ENCODE results near the gene P3H3.

Gene P3H3

DNA sequence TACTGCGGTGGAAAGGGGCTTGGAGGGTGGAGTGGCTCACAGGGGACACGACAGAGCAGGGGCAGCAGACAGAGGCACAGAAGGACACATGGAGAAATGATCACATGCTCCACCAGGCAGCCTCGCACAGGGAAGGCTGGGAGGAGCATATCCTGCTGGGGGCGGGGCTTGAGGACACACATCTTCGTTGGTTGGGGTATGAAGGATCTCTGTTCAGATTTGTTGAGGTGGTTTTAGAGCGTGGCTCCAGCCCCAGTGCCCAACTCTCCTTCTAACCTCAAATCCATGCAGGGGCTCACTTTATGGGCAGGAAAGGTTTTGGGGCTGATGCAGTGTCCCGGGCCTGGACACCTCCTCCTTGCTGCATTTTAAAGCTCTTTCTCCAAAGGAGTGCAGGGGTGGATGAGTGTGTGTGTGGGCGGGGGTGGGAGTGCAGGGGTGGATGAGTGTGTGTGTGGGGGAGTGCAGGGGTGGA, 733 bp upstream of the P3H3 start:
- DNase-seq (ENCODE audit: low read depth) = peak; percentile 87

DNA sequence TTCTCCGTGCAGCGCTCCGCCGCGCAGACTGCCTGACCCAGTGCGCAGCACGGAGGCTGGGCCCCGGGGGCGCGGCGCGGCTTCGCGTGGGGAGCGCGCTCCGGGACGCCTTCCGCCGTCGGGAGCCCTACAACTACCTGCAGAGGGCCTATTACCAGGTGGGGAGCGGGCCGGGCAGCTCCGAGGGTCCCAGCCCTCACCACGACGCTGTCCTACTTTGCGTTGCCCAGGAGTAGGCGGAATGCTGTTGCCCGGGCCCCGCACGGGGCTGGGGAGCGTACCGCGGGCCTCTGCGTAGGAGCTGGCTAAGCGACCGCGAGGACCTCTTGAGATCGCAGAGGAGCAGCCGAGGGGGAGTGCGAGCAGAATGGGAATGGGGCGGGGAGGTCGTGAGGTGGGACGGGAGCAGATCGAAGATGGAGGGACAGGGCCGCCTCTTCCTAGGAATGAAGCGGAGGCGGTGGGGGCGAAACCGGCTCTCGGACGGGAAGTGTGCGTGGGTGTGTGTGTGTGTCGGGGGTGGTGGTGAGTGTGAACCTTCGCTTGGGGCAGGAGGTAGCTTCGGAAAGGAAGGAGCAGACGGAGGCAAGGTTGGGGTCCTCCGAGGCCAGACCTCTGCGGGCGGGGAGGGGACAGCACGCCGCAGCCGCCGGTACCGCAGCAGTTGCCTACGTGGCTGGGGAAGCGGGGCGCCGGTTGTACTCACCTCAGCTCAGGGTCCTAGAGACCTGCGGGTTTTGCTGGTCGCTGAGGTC, 751 bp downstream of the P3H3 start:
- DNase-seq (ENCODE audit: low read depth) = peak; percentile 67

DNA sequence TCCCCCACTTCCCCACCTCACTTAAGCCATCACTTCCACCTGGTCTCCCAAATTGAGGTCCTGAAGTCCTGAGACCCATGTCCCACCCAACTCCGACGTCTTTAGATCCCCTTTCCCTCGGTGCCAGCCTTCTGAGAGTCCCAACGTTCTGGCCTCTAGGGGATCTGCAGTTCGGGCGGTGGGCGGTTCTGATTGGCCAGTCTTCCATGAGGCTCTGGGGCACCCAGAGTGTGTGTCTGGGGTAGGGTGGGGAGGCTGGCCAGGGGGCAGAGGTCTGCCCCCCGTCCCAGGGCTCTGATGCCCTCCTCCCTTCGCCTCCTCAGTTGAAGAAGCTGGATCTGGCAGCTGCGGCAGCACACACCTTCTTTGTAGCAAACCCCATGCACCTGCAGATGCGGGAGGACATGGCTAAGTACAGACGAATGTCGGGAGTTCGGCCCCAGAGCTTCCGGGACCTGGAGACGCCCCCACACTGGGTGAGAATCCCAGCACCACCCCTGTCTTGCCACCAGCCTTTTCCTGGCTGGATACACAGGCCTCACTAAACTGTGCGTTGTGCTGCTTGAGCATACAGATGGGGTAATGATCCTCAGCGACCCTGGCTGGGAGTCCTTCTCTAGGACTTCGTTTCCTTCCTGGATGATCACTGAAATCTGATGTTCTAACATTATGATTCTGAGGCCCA, 1.5 kb downstream of the P3H3 start:
- peak; percentile 68 for DNase-seq (ENCODE audit: low read depth)

DNA sequence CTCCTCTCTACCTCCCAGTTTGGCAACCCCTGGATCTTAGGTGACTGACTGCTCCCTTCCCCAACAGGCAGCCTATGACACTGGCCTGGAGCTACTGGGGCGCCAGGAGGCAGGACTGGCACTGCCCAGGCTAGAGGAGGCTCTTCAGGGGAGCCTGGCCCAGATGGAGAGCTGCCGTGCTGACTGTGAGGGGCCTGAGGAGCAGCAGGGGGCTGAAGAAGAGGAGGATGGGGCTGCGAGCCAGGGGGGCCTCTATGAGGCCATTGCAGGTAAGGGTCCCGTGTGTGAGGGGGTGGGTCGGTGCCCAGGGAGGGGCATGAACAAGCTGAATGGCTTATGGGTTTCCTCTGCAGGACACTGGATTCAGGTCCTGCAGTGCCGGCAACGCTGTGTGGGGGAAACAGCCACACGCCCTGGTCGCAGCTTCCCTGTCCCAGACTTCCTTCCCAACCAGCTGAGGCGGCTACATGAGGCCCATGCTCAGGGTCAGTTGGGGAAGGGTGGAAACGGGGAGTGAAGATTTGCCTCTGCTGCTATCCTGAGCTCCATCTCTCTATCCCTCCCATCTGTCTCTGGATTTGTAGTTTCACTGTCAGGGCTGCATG, 2.2 kb downstream of the P3H3 start:
- no peak for DNase-seq (ENCODE audit: low read depth)

DNA sequence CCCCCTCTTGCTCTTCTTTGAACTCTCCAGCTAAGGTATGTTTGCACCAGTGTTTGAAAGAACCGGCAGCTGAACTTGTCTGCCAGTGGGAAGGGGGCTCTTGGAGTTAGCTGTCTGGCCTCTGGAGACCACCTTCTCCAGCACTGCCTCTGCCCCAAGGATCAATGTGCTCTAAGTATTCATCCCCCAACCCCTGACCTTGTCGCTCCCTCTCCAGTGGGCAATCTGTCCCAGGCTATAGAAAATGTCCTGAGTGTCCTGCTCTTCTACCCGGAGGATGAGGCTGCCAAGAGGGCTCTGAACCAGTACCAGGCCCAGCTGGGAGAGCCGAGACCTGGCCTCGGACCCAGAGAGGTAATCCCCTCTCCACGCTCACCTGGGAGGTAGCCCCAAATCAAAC, 2.8 kb downstream of the P3H3 start:
- no peak for DNase-seq (ENCODE audit: low read depth)

DNA sequence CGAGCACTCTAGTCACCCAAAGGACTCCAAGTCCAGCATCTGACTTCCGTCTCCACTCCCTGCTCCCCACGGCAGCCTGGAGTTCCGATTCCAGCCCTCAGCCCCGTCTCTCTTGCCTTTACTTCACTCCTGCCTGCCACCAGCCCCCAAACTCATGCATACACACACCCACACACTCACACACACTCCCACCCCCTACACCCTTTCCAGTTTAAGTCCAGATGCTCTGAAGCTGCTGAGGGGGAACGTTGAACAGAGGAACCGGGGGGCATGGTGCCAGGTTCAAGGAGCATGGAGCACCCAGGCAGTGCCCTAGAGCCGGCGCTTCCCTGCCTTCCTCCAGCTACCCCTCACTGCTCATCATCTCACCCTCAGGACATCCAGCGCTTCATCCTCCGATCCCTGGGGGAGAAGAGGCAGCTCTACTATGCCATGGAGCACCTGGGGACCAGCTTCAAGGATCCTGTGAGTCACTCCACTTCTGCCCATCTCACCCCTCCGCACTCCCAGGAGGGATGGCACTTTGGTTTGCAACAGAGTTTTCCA, 3.3 kb downstream of the P3H3 start:
- DNase-seq (ENCODE audit: low read depth) = no peak

DNA sequence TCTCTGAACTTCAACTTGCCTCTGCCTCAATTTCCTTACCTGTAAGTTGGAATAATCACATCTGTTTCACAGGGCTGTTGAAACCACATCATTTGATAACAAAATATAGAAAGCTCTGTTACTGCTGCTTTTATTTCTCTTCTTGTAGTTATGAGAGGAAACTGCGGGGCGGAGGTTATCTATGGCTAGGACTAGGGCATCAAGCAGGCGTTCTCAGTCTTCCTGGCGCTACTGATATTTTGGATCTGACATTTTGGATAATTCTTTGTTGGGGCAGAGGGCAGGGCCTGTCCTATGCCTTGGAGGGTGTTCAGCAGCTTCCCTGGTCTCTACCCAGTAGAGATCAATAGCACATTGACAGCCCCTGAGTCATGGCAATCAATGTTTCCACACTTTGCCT, 3.9 kb downstream of the P3H3 start:
- no peak for DNase-seq (ENCODE audit: low read depth)

DNA sequence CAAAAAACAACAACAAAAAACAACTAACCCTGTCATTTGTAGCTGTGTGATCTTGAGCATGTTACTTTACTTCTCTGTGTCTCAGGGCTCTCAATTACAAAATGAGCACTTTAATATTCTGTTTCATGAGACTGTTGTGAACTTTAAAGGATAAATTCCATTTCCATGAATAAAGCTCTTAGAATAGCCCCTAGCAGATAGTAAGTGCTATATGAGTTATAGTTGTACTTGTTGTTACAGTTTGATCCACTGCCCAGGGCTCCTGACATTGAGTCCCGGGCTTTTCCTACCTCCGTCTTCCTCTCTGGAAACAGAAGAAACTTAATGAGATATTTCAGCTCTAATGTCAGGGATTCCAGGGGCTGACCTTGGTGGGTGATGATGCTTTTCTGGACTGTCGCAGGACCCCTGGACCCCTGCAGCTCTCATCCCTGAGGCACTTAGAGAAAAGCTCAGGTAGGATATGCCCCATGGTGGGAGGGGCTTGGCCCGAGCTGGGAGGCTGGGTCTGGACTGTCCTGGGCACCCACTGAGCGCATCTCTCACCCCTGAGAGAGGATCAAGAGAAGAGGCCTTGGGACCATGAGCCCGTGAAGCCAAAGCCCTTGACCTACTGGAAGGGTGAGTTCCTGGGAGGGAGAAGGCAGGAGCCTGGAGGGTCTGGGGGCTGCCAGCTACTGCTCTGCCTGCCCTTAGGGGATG, 5.1 kb downstream of the P3H3 start:
- peak; percentile 57 for DNase-seq (ENCODE audit: low read depth)

DNA sequence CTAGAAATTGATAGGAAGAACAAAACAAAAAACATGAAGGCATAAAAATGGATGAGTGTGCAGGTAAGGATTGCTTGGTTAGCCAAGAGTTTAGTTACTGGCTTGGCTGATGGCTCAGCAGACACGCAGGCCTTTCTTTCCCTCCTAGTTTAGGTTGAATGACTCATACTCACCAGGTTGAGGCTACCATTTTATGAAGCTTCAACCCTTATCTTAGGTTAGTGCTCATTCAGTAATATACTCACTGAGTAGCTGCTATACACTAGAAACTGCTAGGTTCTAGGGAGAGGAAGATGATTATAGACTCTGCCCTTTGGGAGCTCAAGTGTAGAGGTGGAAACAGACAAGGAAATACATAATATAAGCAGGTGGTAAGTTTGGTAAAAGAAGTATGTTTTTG, 6.0 kb downstream of the P3H3 start:
- no peak for DNase-seq (ENCODE audit: low read depth)

DNA sequence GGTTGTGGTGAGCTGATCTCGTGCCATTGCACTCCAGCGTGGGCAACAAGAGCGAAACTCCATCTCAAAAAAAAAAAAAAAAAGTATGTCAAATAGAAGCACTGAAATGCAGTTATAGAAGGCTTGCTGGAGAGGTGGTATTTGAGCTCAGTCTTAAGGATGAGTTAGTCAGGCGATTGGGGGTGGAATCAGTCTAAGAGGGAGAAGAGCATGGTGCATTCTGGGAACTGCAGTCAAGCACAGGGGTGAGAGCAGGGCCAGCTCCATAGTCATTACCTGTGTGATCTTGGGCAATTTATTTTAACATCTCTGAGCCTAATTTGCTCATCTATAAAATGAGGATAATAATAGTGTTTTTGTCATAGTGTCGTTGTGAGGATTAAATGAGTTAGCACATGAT, 6.7 kb downstream of the P3H3 start:
- DNase-seq (ENCODE audit: low read depth) = no peak

DNA sequence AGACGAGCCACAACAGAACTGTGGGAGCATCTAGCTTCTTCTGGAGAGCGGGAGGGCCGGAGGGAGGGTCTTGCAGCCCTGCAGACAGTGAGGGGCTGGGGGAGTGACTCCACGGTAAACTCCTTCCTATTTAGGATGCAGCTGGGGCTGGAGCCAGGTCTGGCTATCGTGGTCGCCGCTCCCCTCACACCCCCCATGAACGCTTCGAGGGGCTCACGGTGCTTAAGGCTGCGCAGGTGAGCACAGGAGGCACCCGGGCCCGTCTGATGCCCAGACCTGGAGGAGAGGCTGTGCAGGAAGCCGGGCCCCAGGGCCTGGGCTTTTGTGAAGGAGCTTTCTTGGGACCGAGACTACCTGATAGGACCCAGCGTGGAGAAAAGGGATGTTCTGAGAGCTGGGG, 8.6 kb downstream of the P3H3 start:
- DNase-seq (ENCODE audit: low read depth) = no peak

DNA sequence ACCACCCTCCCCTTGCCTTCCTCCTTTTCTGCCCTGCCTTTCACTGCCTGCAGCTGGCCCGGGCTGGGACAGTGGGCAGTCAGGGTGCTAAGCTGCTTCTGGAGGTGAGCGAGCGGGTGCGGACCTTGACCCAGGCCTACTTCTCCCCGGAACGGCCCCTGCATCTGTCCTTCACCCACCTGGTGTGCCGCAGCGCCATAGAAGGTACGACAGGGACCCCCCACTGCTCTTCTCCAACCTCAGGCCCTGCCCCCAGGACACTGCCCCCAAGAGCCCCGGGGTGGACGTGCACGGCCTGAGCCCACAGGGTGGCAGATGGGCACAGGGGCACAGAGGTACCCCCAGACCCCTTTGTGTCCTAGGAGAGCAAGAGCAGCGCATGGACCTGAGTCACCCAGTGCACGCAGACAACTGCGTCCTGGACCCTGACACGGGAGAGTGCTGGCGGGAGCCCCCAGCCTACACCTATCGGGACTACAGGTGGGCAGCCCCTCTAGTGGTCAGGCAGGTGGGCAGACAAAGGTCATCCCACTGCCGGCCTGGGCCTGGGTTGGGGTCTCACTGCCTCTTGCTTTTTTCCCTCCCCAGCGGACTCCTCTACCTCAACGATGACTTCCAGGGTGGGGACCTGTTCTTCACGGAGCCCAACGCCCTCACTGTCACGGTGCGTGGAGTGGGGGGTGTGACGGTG, 9.3 kb downstream of the P3H3 start:
- no peak for DNase-seq (ENCODE audit: low read depth)

DNA sequence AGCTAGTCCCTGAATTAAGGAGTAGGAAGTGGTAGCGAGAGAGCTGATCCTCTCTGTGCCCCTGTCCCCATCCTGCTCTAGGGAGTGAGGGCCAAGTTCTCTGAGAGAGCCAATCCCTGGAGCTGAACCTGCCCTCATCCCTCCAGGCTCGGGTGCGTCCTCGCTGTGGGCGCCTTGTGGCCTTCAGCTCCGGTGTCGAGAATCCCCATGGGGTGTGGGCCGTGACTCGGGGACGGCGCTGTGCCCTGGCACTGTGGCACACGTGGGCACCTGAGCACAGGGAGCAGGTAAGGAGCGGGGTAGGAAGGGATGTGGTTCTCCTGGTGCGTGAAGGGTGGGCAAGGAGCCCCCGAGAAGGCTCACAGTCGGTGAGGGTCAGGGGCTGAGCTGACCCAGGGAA, 10.6 kb downstream of the P3H3 start:
- DNase-seq (ENCODE audit: low read depth) = no peak

DNA sequence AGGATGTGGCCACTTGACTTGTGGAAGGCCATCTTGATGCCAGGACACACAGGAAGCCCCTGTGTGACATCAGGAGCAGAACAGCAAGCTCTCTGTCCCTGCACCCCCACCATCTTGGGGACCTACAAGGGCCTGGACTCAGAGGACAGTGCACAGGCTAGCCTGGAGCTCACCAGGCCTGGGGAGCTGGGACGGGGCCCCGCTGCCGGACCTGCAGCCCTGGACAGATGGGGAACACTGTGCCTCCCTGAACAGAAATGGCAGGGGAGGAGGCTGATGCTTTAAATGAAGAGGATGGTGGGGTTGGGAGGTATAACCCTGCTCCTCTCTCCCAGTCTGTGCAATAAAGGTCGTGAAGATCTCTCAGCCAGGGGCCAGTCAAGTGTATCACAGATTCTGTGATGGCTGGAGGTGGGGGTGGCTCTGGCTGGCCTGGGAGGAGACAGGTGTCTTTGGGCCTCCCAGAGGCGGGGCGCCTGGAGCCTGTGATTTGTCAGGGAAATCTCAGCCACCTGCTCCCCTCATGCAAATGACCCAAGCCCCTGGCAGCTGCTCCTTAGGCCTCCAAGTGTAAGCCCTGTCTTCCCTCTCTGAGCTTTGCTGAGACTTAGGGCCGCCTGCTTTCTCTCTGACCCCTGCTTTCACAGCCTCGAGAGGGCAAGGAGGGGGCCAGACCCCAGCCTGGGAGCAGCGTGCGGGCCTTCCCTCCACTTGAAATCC, 11.4 kb downstream of the P3H3 start:
- DNase-seq (ENCODE audit: low read depth) = no peak

DNA sequence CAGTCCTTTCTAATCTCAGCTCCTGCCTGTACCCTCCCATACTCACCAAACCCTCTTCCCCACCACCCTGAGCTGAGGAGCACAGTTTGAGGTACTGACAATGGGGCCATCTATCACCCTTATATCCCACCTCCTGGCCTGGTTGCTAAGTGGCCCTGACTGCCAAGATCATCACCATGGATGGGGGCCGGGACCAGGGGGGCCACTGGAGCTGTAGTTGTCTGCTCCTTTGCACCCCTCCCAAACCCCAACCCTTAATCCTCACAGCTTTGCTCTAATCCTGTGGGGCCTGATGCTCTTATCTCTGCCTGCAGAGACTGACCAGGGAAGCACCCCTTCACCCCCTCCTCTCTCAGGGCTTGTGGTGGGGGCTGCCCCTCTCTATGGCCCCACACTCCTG, 12.1 kb downstream of the P3H3 start:
- DNase-seq (ENCODE audit: low read depth) = no peak

DNA sequence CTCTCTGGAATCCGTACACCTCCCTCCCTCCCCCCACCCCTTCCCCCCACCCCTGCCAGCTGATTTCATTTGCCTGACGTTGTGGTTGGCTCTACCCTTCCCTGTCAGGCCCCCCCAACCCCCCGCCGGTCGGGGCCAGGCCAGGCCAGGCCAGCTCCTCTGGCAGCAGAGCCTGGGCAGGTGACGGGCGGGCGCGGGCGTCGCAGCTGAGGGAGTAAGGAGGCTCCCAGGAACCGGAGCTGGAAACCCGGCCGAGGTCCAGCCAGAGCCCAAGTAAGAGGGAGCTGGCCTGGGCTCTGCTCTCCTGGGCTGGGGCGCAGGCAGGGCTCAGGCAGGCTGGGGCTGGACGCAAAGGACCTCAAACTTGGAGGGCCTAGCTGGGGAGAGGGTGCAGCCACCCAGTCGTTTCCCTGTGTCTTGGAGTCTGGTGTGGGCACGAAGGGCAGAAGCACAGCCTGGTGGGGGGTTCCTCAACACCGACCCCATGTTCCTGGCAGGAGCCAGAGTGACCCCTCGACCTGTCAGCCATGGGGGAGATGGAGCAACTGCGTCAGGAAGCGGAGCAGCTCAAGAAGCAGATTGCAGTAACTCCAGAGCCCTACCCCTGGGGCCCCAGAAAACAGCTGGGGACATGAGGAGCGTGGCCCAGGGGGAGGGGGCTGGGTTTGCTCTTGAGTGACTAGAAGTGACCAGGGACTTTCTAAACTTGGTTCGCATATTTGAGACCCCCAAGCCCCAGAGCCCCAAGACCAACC, 12.7 kb downstream of the P3H3 start, which contains the start of gene GNB3:
GNB3 (plus strand) TSS at position 165 of the 755 bp plus-strand sequence; CDS start at position 528, 363 bp downstream.
- DNase-seq (ENCODE audit: low read depth) = no peak

DNA sequence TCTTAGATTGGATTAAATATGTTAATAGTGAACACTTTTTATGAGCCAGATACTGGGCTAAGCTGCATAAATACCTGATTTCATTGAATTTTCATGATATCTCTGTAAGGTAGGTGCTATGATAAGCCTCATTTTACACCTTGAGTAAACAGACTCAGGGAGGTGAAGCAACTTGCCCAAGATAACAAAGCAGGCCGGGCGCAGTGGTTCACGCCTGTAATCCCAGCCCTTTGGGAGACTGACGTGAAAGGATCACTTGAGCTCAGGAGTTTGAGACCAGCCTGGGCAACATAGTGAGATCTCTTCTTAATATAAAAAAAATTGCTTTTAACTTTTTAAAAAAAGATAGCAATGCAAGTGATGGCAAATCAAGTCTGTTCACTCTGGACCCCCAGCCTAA, 13.9 kb downstream of the P3H3 start:
- DNase-seq (ENCODE audit: low read depth) = no peak

DNA sequence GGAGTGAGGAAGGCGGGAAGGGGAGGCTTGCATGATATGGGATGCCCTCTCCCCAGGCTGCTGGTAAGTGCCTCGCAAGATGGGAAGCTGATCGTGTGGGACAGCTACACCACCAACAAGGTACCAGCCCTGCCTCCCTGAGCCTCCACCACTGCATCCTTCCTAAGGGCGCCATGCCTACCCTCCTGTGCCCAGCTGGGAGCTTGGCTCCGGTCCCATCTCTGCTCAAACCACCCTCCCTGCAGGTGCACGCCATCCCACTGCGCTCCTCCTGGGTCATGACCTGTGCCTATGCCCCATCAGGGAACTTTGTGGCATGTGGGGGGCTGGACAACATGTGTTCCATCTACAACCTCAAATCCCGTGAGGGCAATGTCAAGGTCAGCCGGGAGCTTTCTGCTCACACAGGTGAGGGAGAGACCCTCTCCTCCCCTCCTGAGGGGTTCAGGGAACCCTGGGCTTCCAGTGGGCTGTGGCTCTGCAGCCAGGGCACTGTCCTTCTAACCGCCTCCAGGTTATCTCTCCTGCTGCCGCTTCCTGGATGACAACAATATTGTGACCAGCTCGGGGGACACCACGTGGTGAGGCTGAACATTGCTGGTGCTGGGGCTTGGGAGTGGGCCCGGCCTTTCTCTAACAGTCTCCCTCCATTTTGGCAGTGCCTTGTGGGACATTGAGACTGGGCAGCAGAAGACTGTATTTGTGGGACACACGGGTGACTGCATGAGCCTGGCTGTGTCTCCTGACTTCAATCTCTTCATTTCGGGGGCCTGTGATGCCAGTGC, 15.1 kb downstream of the P3H3 start:
- no peak for DNase-seq (ENCODE audit: low read depth)

DNA sequence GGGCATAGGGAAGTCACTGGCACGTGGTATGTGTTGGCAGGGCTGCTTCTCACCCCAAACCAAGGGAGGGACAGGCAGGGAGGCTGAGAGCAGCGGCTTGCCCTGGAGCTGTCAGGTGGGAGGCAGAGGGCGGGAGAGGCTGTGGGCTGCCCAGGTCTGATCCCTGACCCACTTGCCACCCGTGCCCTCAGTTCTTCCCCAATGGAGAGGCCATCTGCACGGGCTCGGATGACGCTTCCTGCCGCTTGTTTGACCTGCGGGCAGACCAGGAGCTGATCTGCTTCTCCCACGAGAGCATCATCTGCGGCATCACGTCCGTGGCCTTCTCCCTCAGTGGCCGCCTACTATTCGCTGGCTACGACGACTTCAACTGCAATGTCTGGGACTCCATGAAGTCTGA, 17.2 kb downstream of the P3H3 start:
- DNase-seq (ENCODE audit: low read depth) = no peak

Data from EH (cell line).